GM12892 (cell line): ENCODE measurements around the gene TRPV3.

Experiments
- POLR2A ChIP-seq: IDR thresholded peaks from 2 replicates; pipeline ENCODE4 v1.6.1; 2011; ENCODE audit warnings: low read depth, low read length, control low read depth
- POLR2AphosphoS5 ChIP-seq: IDR thresholded peaks from 2 replicates; pipeline ENCODE4 v1.6.1; 2011; ENCODE audit warnings: low read depth, low read length, control low read depth
- TAF1 ChIP-seq: IDR thresholded peaks from 2 replicates; pipeline ENCODE4 v1.6.1; 2011; ENCODE audit warnings: low read depth, mild to moderate bottlenecking, control low read depth, low read length, borderline replicate concordance

DNA sequence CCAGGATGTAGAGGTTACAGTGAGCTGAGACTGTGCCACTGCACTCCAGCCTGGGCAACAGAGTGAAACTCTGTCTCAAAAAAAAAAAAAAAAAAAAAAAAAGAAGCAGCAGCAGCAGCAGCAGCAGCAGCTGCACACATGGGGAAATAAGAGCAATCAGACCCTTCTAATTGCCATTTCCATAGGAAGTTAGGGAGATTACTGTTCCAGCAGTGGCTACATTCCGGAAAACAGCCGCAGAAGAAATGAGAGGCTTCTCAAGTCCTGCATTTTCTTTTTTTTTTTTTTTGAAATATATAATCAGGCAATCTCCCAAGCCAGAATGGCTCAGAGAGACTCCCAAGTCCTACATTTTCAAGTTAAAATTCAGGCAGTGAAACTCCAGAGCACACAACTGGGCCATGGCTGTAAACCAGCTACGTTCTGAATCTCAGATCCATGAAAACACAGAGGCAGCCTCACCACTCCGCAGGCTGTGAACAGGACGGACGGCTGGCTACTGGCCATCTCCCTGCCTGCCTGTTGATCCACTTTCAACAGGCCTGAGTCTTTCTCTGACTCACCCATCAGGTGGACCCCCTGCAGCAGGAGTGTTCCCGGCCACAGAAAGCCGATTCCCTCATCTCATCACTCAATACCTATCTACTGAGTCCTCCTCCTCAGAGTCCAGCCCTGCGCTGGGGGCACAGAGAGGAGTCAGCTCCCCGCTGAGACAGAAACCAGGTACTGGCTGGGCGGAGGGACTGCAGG, 36.6 kb upstream of the TRPV3 start:
- TF ChIP-seq POLR2AphosphoS5: no peak
- no peak for TF ChIP-seq POLR2A
- no peak for TF ChIP-seq TAF1
